Activated T-cell treated with anti-CD3 and anti-CD28 coated beads, Interleukin-2, amount 50 U/mL, for 24 hours (primary cell): ENCODE data around the gene ZBTB9.

ENCODE experiments used
- DNase-seq: peaks from one replicate; pipeline ENCODE4 v3.0.0-alpha.2; 2020
- H3K27ac Mint-ChIP-seq: 2 replicates; pipeline ENCODE4 v1.8.0; 2020; ENCODE audit warnings: mild to moderate bottlenecking, mixed read lengths
- H3K27me3 Mint-ChIP-seq: 2 replicates; pipeline ENCODE4 v1.8.0; 2020; ENCODE audit warnings: mixed read lengths
- H3K36me3 Mint-ChIP-seq: 2 replicates; pipeline ENCODE4 v1.8.0; 2020; ENCODE audit warnings: low read depth, mixed read lengths
- H3K4me1 Mint-ChIP-seq: 2 replicates; pipeline ENCODE4 v1.8.0; 2020; ENCODE audit warnings: low read depth, mixed read lengths
- H3K4me3 Mint-ChIP-seq: 2 replicates; pipeline ENCODE4 v1.8.0; 2020; ENCODE audit warnings: mild to moderate bottlenecking, moderate library complexity, mixed read lengths
- H3K9me3 Mint-ChIP-seq: 2 replicates; pipeline ENCODE4 v1.8.0; 2020; ENCODE audit warnings: mixed read lengths

The ZBTB9 gene

GRCh38 chr6:33437666-33438065 lies 16.7 kb upstream of the ZBTB9 start:
- Mint-ChIP-seq H3K4me3 (no peak overlapping the region), H3K4me1 (peaks cover 8% of the 10 kb centered on the region), H3K27me3 (no peaks in the 10 kb centered on the region), H3K36me3 (peaks cover 77% of the 10 kb centered on the region), H3K27ac (no peak overlapping the region), H3K9me3 (no peaks in the 10 kb centered on the region)
- no peak for DNase-seq

GRCh38 chr6:33438978-33439594 lies 15.3 kb upstream of the ZBTB9 start:
- peaks cover 3% of the 10 kb centered on the region for H3K4me1 Mint-ChIP-seq
- no peak for DNase-seq
- no peak overlapping the region for H3K4me3 Mint-ChIP-seq
- no peaks in the 10 kb centered on the region for H3K9me3 Mint-ChIP-seq
- H3K27ac Mint-ChIP-seq = peak overlapping the region; percentile 19
- H3K36me3 Mint-ChIP-seq = peaks cover 82% of the 10 kb centered on the region
- no peaks in the 10 kb centered on the region for H3K27me3 Mint-ChIP-seq

- Mint-ChIP-seq H3K36me3 (peaks cover 91% of the 10 kb centered on the region), H3K27ac (peak overlapping the region; percentile 28)
- no peak for DNase-seq
Measured at GRCh38 chr6:33439956-33440648, 14.3 kb upstream of the ZBTB9 start.

GRCh38 chr6:33440649-33441309 lies 13.6 kb upstream of the ZBTB9 start:
- Mint-ChIP-seq H3K4me3 (no peak overlapping the region), H3K27me3 (no peaks in the 10 kb centered on the region), H3K36me3 (peaks cover 88% of the 10 kb centered on the region), H3K4me1 (peaks cover 3% of the 10 kb centered on the region), H3K9me3 (no peaks in the 10 kb centered on the region), H3K27ac (peak overlapping the region; percentile 65)
- no peak for DNase-seq

More at GRCh38 chr6:33439956-33440648, 14.3 kb upstream of the ZBTB9 start:
- Mint-ChIP-seq H3K9me3 (no peaks in the 10 kb centered on the region), H3K4me3 (no peak overlapping the region), H3K4me1 (peaks cover 3% of the 10 kb centered on the region), H3K27me3 (no peaks in the 10 kb centered on the region)

GRCh38 chr6:33441457-33441856 lies 12.9 kb upstream of the ZBTB9 start:
- DNase-seq = no peak
- H3K36me3 Mint-ChIP-seq = peaks cover 88% of the 10 kb centered on the region
- no peaks in the 10 kb centered on the region for H3K9me3 Mint-ChIP-seq
- H3K4me1 Mint-ChIP-seq = peaks cover 3% of the 10 kb centered on the region
- H3K27me3 Mint-ChIP-seq = no peaks in the 10 kb centered on the region
- H3K4me3 Mint-ChIP-seq = no peak overlapping the region
- H3K27ac Mint-ChIP-seq = peak overlapping the region; percentile 72

GRCh38 chr6:33442283-33442682 lies 12.1 kb upstream of the ZBTB9 start:
- no peaks in the 10 kb centered on the region for H3K9me3 Mint-ChIP-seq
- H3K27me3 Mint-ChIP-seq = no peaks in the 10 kb centered on the region
- H3K4me1 Mint-ChIP-seq = peaks cover 3% of the 10 kb centered on the region
- no peak for DNase-seq
- H3K4me3 Mint-ChIP-seq = no peak overlapping the region
- H3K36me3 Mint-ChIP-seq = peaks cover 87% of the 10 kb centered on the region
- peak overlapping the region; percentile 72 for H3K27ac Mint-ChIP-seq

- Mint-ChIP-seq H3K4me3 (no peak overlapping the region), H3K36me3 (peaks cover 88% of the 10 kb centered on the region), H3K4me1 (peaks cover 3% of the 10 kb centered on the region), H3K9me3 (no peaks in the 10 kb centered on the region), H3K27ac (no peak overlapping the region), H3K27me3 (no peaks in the 10 kb centered on the region)
- no peak for DNase-seq
Measured at GRCh38 chr6:33443025-33443424, 11.4 kb upstream of the ZBTB9 start.

- DNase-seq = no peak
- H3K4me1 Mint-ChIP-seq = peaks cover 3% of the 10 kb centered on the region
- H3K27me3 Mint-ChIP-seq = no peaks in the 10 kb centered on the region
- peaks cover 88% of the 10 kb centered on the region for H3K36me3 Mint-ChIP-seq
- no peaks in the 10 kb centered on the region for H3K9me3 Mint-ChIP-seq
- no peak overlapping the region for H3K4me3 Mint-ChIP-seq
- no peak overlapping the region for H3K27ac Mint-ChIP-seq
Measured at GRCh38 chr6:33443619-33444504, 10.5 kb upstream of the ZBTB9 start.

GRCh38 chr6:33445119-33445603 lies 9.2 kb upstream of the ZBTB9 start:
- H3K9me3 Mint-ChIP-seq = no peaks in the 10 kb centered on the region
- no peak for DNase-seq
- peak overlapping the region; percentile 31 for H3K27ac Mint-ChIP-seq
- no peaks in the 10 kb centered on the region for H3K4me1 Mint-ChIP-seq
- no peaks in the 10 kb centered on the region for H3K27me3 Mint-ChIP-seq
- no peak overlapping the region for H3K4me3 Mint-ChIP-seq
- peaks cover 87% of the 10 kb centered on the region for H3K36me3 Mint-ChIP-seq

GRCh38 chr6:33446356-33446755 lies 8.0 kb upstream of the ZBTB9 start:
- Mint-ChIP-seq H3K36me3 (peaks cover 77% of the 10 kb centered on the region), H3K4me1 (peaks cover 2% of the 10 kb centered on the region), H3K4me3 (no peak overlapping the region), H3K27ac (peak overlapping the region; percentile 60), H3K9me3 (no peaks in the 10 kb centered on the region), H3K27me3 (no peaks in the 10 kb centered on the region)
- DNase-seq = no peak

- Mint-ChIP-seq H3K36me3 (peaks cover 67% of the 10 kb centered on the region), H3K4me3 (no peak overlapping the region), H3K9me3 (no peaks in the 10 kb centered on the region), H3K4me1 (peaks cover 21% of the 10 kb centered on the region), H3K27ac (peak overlapping the region; percentile 59), H3K27me3 (no peaks in the 10 kb centered on the region)
- DNase-seq = no peak
Measured at GRCh38 chr6:33450434-33450833, 3.9 kb upstream of the ZBTB9 start.

GRCh38 chr6:33451606-33452005 lies 2.8 kb upstream of the ZBTB9 start:
- DNase-seq = no peak
- H3K27ac Mint-ChIP-seq = peak overlapping the region; percentile 77
- peaks cover 70% of the 10 kb centered on the region for H3K36me3 Mint-ChIP-seq
- no peaks in the 10 kb centered on the region for H3K9me3 Mint-ChIP-seq
- H3K4me1 Mint-ChIP-seq = peaks cover 32% of the 10 kb centered on the region
- no peaks in the 10 kb centered on the region for H3K27me3 Mint-ChIP-seq
- no peak overlapping the region for H3K4me3 Mint-ChIP-seq

- Mint-ChIP-seq H3K9me3 (no peaks in the 10 kb centered on the region), H3K4me3 (no peak overlapping the region), H3K27me3 (no peaks in the 10 kb centered on the region), H3K4me1 (peaks cover 39% of the 10 kb centered on the region), H3K27ac (peak overlapping the region; percentile 81), H3K36me3 (peaks cover 71% of the 10 kb centered on the region)
- DNase-seq = no peak
Measured at GRCh38 chr6:33452496-33452895, 1.9 kb upstream of the ZBTB9 start.

- peak overlapping the region; percentile 90 for H3K27ac Mint-ChIP-seq
- no peaks in the 10 kb centered on the region for H3K27me3 Mint-ChIP-seq
- H3K9me3 Mint-ChIP-seq = no peaks in the 10 kb centered on the region
- H3K4me3 Mint-ChIP-seq = peak overlapping the region; percentile 92
- H3K4me1 Mint-ChIP-seq = peaks cover 39% of the 10 kb centered on the region
- no peak for DNase-seq
- peaks cover 60% of the 10 kb centered on the region for H3K36me3 Mint-ChIP-seq
Measured at GRCh38 chr6:33453393-33454008, 875 bp upstream of the ZBTB9 start.
